Activated T-cell treated with anti-CD3 and anti-CD28 coated beads, Interleukin-2, amount 50 U/mL, for 4 hours (primary cell): ENCODE data around the gene OXA1L. TPM values are rescaled to one million over a fixed set of nuclear protein-coding genes. Genes with fewer than 3 reads are reported as not detected.
"Not testable (repeated sequence)": the region's sequence is repeated elsewhere in the genome, so short reads cannot be mapped to it uniquely, and the experiment has no call there.

Source experiments
- ATAC-seq, 2 donors: fragments of 200-7000 bp; cut with Tn5 transposase; one replicate each; pipeline ENCODE4 v1.10.0; 2021
- DNase-seq: peaks from one replicate; pipeline ENCODE4 v3.0.0-alpha.2; 2020
- H3K27me3 Mint-ChIP-seq: one replicate; pipeline ENCODE4 v1.8.0; 2021; ENCODE audit warnings: low read depth, mixed read lengths
- H3K36me3 Mint-ChIP-seq: one replicate; pipeline ENCODE4 v1.8.0; 2022; ENCODE audit warnings: mixed read lengths; ENCODE audit not compliant: insufficient read depth
- H3K4me1 Mint-ChIP-seq: one replicate; pipeline ENCODE4 v1.8.0; 2021; ENCODE audit warnings: low read depth, mixed read lengths
- H3K4me3 Mint-ChIP-seq: one replicate; pipeline ENCODE4 v1.8.0; 2021; ENCODE audit warnings: mild to moderate bottlenecking, moderate library complexity, mixed read lengths
- H3K9me3 Mint-ChIP-seq: one replicate; pipeline ENCODE4 v1.8.0; 2021; ENCODE audit warnings: mixed read lengths
- total RNA-seq, 3 donors: library from RNA; stranded (reverse); gene quantifications; one replicate each; pipeline ENCODE4 v1.2.1, GENCODE V29; 2021

OXA1L gene
- total RNA-seq, 3 donors from 2014 or later = 133 to 139 (median 138) TPM

- ATAC-seq (no peak), DNase-seq (no peak)
- Mint-ChIP-seq H3K4me3 (no peak overlapping the region), H3K27me3 (no peaks in the 10 kb centered on the region), H3K9me3 (no peaks in the 10 kb centered on the region), H3K36me3 (peaks cover 21% of the 10 kb centered on the region), H3K4me1 (no peaks in the 10 kb centered on the region)
Observed at GRCh38 chr14:22776215-22776614, 9.7 kb downstream of the OXA1L start.

DNA sequence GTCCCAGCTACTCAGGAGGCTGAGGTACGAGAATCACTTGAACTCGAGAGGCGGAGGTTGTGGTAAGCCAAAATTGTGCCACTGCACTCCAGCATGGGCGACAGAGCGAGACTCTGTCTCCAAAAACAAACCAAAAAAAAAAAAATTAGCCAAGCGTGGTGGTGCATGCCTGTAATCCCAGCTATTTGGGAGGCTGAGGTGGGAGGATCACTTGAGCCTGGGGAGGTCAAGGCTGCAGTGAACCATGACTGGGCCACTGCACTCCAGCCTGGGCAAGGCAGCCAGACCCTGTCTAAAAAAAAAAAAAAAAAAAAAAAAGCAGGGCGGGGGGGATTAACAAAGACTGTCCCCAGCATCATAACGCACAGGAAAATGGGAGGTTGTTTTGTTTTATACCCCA lies 10.4 kb downstream of the OXA1L start:
- not testable (repeated sequence) for H3K4me1 Mint-ChIP-seq, H3K4me3 Mint-ChIP-seq, H3K9me3 Mint-ChIP-seq, DNase-seq, H3K27me3 Mint-ChIP-seq, ATAC-seq
- peaks cover 15% of the 10 kb centered on the region for H3K36me3 Mint-ChIP-seq

DNA sequence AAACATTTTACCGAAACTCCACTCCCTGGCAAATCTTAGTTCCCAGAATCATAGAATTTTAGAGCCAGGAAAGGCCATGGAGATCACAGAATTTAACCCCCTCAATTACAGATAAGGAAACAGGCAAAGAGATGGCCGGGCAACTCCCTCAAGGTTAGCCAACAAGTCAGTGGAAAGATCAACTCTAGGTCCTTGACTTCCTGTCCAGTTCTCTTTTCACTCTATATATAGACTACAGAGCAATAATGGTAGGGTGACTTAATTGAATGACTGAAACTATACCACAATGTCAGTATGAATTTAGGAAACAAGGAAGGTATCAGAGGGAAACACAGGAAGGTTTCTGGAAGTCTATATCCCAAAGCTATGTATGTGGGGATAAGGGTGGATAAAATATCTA lies 11.6 kb downstream of the OXA1L start:
- H3K4me1 Mint-ChIP-seq = no peaks in the 10 kb centered on the region
- ATAC-seq (no peak), DNase-seq (no peak)
- no peaks in the 10 kb centered on the region for H3K9me3 Mint-ChIP-seq
- no peak overlapping the region for H3K4me3 Mint-ChIP-seq
- no peaks in the 10 kb centered on the region for H3K27me3 Mint-ChIP-seq
- H3K36me3 Mint-ChIP-seq = peaks cover 13% of the 10 kb centered on the region

- ATAC-seq = no peak
- H3K27me3 Mint-ChIP-seq = peaks cover under 1% of the 10 kb centered on the region
- no peak overlapping the region for H3K4me3 Mint-ChIP-seq
Observed at GRCh38 chr14:22780105-22780679, 13.7 kb downstream of the OXA1L start.

DNA sequence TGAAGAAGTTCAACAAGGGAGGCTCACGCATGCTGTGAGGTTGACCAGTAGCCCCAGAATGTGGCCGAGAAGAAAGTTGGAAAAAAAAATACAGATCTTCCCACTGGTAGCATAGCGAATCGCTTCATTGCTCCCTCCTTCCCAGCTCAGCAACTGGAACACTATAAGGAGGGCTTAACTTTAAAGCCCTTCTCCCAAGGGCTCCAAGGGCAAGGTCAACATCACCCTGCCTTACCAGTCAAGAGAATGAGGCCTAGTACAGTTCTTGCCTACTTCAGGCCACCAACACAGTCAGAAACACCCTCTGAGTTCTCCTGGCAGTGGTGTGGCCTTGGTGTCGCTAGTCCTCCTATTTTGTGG lies 14.4 kb downstream of the OXA1L start:
- Mint-ChIP-seq H3K4me1 (no peaks in the 10 kb centered on the region), H3K36me3 (no peaks in the 10 kb centered on the region), H3K27me3 (peaks cover 3% of the 10 kb centered on the region), H3K4me3 (no peak overlapping the region), H3K9me3 (no peaks in the 10 kb centered on the region)
- no peak for DNase-seq
- ATAC-seq = no peak

More at GRCh38 chr14:22780105-22780679, 13.7 kb downstream of the OXA1L start:
- H3K36me3 Mint-ChIP-seq = no peaks in the 10 kb centered on the region
- H3K4me1 Mint-ChIP-seq = no peaks in the 10 kb centered on the region
- H3K9me3 Mint-ChIP-seq = no peaks in the 10 kb centered on the region
- no peak for DNase-seq

- no peaks in the 10 kb centered on the region for H3K9me3 Mint-ChIP-seq
Observed at GRCh38 chr14:22781301-22781991, 15.0 kb downstream of the OXA1L start.

GRCh38 chr14:22786685-22787084 lies 20.2 kb downstream of the OXA1L start:
- no peak overlapping the region for H3K4me3 Mint-ChIP-seq

More at GRCh38 chr14:22781301-22781991, 15.0 kb downstream of the OXA1L start:
- Mint-ChIP-seq H3K4me1 (no peaks in the 10 kb centered on the region), H3K4me3 (no peak overlapping the region), H3K27me3 (peaks cover 5% of the 10 kb centered on the region), H3K36me3 (no peaks in the 10 kb centered on the region)
- DNase-seq = no peak
- ATAC-seq = no peak

DNA sequence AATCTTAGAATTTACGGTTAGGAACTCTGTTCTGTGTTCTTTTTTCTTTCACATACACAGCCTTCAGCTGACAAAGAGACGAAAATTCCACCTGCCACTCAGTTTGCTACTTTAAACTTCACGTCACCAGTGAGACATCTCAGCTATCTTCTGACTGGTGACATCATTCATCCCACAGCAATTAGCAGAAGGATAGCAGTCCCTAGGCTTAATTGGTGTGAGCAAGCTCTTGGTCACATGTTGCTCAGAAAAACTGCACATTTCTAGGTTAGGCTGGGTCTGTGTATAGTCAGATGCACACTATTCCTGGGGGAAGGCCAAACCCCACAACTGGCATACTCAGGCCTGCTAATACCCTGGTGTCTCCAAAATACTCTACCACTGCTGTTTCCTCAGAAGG lies 24.8 kb downstream of the OXA1L start:
- peaks cover 15% of the 10 kb centered on the region for H3K27me3 Mint-ChIP-seq
- no peak for DNase-seq

More at GRCh38 chr14:22786685-22787084, 20.2 kb downstream of the OXA1L start:
- Mint-ChIP-seq H3K4me1 (peaks cover 4% of the 10 kb centered on the region), H3K36me3 (no peaks in the 10 kb centered on the region), H3K27me3 (peaks cover 5% of the 10 kb centered on the region), H3K9me3 (no peaks in the 10 kb centered on the region)
- no peak for DNase-seq
- no peak for ATAC-seq

DNA sequence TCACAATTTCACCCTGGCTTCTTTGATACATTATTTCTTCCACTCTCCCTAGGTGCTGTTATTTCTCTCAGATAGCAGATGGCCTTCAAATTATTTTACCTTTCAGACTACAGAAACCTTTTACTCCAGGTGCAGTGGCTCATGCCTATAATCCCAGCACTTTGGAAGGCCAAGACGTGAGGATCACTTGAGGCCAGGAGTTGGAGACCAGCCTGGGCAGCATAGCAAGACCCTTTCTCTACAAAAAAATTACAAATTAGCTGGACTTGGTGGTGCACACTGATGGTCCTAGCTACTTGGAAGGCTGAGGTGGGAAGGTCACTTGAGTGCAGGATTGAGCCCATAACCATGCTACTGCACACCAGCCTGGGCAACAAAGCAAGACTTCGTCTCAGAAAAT lies 25.7 kb downstream of the OXA1L start:
- Mint-ChIP-seq H3K36me3 (peaks cover 2% of the 10 kb centered on the region), H3K4me3 (no peak overlapping the region), H3K9me3 (no peaks in the 10 kb centered on the region), H3K27me3 (peaks cover 16% of the 10 kb centered on the region), H3K4me1 (peaks cover 4% of the 10 kb centered on the region)
- ATAC-seq (no peak), DNase-seq (no peak)

More for the DNA sequence above, 24.8 kb downstream of the OXA1L start:
- Mint-ChIP-seq H3K4me1 (peaks cover 4% of the 10 kb centered on the region), H3K9me3 (no peaks in the 10 kb centered on the region), H3K36me3 (peaks cover 2% of the 10 kb centered on the region), H3K4me3 (no peak overlapping the region)
- ATAC-seq = no peak

- not testable (repeated sequence) for H3K4me3 Mint-ChIP-seq, H3K36me3 Mint-ChIP-seq, DNase-seq, ATAC-seq, H3K9me3 Mint-ChIP-seq, H3K4me1 Mint-ChIP-seq
- H3K27me3 Mint-ChIP-seq = peaks cover 16% of the 10 kb centered on the region
Observed at GRCh38 chr14:22793550-22793949, 27.1 kb downstream of the OXA1L start.

DNA sequence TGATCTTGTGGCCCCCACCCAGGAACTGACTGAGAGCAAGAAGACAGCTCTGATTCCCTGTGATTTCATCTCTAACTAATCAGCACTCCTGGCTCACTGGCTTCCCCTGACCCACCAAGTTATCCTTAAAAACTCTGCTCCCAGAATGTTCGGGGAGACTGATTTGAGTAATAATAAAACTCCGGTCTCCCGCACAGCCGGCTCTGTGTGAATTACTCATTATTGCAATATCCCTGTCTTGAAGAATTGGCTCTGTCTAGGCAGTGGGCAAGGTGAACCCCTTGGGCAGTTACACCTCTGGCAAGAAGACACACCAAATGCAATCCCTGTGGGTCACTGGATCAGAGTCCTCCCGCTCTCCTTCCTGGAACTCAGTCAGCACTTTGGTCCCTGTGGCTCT lies 27.5 kb downstream of the OXA1L start:
- H3K9me3 Mint-ChIP-seq = no peaks in the 10 kb centered on the region
- peaks cover 4% of the 10 kb centered on the region for H3K4me1 Mint-ChIP-seq
- ATAC-seq (no peak), DNase-seq (no peak)
- peaks cover 2% of the 10 kb centered on the region for H3K36me3 Mint-ChIP-seq
- no peak overlapping the region for H3K4me3 Mint-ChIP-seq
- peaks cover 20% of the 10 kb centered on the region for H3K27me3 Mint-ChIP-seq

- peaks cover 4% of the 10 kb centered on the region for H3K4me1 Mint-ChIP-seq
- H3K4me3 Mint-ChIP-seq = no peak overlapping the region
- no peaks in the 10 kb centered on the region for H3K9me3 Mint-ChIP-seq
- ATAC-seq = no peak
- peaks cover 2% of the 10 kb centered on the region for H3K36me3 Mint-ChIP-seq
- no peak for DNase-seq
- peaks cover 23% of the 10 kb centered on the region for H3K27me3 Mint-ChIP-seq
Observed at GRCh38 chr14:22794551-22794951, 28.1 kb downstream of the OXA1L start.

GRCh38 chr14:22796087-22796707 lies 29.7 kb downstream of the OXA1L start:
- ATAC-seq (no peak), DNase-seq (no peak)
- Mint-ChIP-seq H3K9me3 (no peaks in the 10 kb centered on the region), H3K4me3 (no peak overlapping the region), H3K36me3 (peaks cover 2% of the 10 kb centered on the region), H3K27me3 (peaks cover 36% of the 10 kb centered on the region), H3K4me1 (no peaks in the 10 kb centered on the region)

DNA sequence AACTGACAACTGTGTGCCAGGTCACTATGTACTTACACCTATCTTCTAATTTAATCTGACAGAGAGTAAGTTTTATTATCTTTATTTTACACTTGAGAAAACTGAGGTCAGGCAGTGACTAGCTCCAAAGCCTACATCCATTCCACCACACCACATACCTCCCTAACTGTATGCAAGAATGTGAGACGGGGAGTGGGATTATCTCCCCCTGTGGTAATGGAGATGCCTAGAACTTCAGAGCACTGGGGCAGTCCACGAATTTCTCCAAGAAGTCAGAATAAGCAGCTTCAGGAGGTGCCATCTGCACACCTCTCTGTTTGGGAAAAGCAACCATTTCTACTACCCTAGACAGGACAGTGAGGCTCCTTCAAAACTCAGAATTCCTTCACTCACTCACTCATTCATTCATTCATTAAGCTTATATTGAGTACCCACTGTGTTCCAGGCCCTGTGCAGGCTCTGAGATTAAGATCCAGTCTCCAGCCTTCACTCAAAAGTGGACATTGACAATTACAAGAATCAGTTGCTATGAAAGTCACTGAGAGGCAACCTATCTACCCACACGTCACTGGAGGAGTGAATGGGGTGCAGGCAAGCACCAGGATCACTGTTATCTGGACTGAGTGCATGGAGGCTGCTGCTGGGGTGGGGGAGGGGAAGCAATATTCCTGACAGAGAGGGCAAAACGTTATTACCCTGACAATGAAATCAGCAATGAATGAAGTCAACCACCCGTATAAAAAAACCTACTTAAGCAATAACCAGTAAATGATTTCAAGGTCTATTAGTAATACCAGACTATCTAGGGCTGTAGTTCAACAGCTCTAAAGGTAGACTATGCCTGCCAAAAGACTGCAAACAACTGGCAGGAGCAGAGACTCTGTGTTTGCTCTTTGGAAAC lies 30.8 kb downstream of the OXA1L start:
- Mint-ChIP-seq H3K9me3 (no peaks in the 10 kb centered on the region), H3K27me3 (peaks cover 38% of the 10 kb centered on the region), H3K4me1 (no peaks in the 10 kb centered on the region), H3K36me3 (peaks cover 2% of the 10 kb centered on the region), H3K4me3 (no peak overlapping the region)
- ATAC-seq (no peak), DNase-seq (no peak)
